GM18861 (cell line): Measurements from ENCODE around the gene FRMPD2.
"Not testable (repeated sequence)": the region's sequence is repeated elsewhere in the genome, so short reads cannot be mapped to it uniquely, and the experiment has no call there.

Experiments
- ATAC-seq: cut with Tn5 transposase; IDR thresholded peaks from one replicate; pipeline ENCODE4 v1.9.1; 2021; ENCODE audit not compliant: unreplicated experiment

FRMPD2 gene

GRCh38 chr10:48140949-48141348 is 133.5 kb downstream of the FRMPD2 start:
- not testable (repeated sequence) for ATAC-seq

DNA sequence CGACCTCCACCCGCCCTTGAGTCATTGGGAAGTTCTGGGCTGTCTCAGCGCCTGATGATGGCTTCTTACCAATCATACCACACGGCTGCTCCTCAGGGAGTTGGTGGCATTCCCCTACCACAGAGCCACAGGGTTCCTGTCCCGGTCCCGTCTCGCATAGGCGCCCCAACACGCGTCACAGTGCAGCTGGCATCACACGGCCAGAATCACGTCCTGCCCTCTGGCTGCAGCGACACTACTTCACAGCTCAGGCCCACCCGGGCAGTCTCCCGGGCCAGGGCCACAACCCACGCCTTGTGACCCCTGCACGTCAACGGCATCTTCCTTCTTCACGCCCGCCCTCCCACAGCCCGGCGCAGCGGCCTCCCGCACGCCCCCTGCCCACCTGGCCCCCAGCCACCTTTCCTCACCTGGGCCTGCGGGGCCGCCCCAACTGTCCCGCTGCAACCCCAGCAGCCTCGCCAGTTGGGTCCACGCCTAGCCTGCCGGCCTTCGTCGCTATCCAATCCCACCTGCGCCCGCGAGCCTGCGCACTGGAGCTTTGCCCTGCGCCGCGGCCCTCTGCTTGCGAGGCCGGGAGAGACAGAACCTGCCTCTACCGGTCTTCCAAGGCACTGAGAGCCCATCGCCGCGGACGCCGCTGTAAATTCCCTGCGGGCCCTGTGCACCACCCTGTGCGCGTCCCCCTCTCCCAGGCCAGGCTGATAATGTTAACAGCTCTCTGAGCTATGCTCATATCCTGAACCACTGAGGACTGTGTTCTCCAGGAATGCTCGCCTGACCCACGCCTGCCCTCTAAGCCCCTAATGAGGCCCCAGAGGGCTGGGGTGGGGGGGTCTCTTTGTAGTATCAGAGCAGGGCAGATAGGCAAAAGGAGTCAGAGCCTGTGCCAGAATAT is 134.3 kb downstream of the FRMPD2 start:
- ATAC-seq = not testable (repeated sequence)

DNA sequence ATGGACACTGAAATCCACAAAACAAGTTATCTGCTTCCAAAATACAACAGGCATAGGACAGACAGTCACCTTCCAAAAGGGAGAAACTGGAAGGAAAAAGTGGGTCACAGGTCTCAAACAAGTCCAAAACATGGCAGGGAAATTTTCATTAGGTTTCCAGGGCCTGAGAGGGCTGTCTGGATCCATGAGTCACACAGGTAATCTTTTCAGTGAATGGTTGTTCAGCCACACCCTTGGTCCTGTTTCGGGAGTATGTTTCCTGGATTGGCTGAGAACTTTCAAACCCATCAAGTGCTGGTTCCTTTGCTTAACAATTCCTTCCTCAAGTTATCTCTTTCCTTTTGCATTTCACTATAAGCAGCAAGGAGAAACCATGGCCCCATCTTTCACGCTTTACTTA is 145.5 kb downstream of the FRMPD2 start:
- ATAC-seq = not testable (repeated sequence)

- ATAC-seq = not testable (repeated sequence)
Measured at GRCh38 chr10:48126251-48126650, 148.2 kb downstream of the FRMPD2 start.

DNA sequence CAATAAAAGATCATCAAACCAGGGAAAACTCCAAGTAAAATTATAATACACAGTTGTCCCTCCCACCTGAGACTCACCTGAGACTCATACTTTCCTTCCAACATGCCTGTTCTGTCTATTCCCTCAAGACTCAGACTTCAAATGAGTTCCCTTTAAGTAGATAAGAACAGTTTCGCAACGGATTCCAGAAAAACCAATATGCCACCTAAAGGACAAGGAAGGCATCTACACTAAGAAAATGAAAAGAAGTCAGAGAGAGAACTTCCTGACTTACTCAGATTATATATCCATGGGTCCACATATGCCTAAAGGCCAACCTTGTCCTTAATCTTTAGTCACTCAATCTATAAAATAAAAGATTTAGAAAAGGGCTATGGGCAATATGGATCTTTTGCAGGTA is 148.9 kb downstream of the FRMPD2 start:
- not testable (repeated sequence) for ATAC-seq

- not testable (repeated sequence) for ATAC-seq
Measured at GRCh38 chr10:48122618-48123017, 151.9 kb downstream of the FRMPD2 start.

GRCh38 chr10:48110277-48110676 is 164.2 kb downstream of the FRMPD2 start:
- ATAC-seq = not testable (repeated sequence)
